ENCODE measurements around the gene KCNG3.
A peak's percentile ranks its signal among the peaks of the same experiment; 100 is the strongest.

KCNG3 gene

GRCh38 chr2:42495611-42496010 lies 1.8 kb upstream of the KCNG3 start:
- Histone ChIP-seq H3K4me1 (ENCODE audit: insufficient read depth, insufficient read length) (no peaks in the 10 kb centered on the region), H3K36me3 (ENCODE audit: insufficient read depth, insufficient read length, low read length) (no peaks in the 10 kb centered on the region), H3K4me3 (ENCODE audit: insufficient read length, low read depth) (no peak overlapping the region), H3K9ac (ENCODE audit: insufficient read length, low read depth) (peak overlapping the region; percentile 46), H3K9me3 (ENCODE audit: insufficient read depth, low read length) (no peaks in the 10 kb centered on the region), H3K27me3 (ENCODE audit: insufficient read depth, insufficient read length) (peaks cover 9% of the 10 kb centered on the region)
- DNase-seq (ENCODE audit: low read depth, low spot score) = no peak
- no peak for TF ChIP-seq SUZ12 (IDR thresholded peaks at IDR 0.05; ENCODE audit: extremely low read depth, insufficient read depth, insufficient read length)
- TF ChIP-seq ZNF274 (IDR thresholded peaks at IDR 0.05; ENCODE audit: low read depth, low read length) = no peak
- TF ChIP-seq YY1 (IDR thresholded peaks at IDR 0.05; ENCODE audit: insufficient read depth, insufficient read length) = no peak

GRCh38 chr2:42495234-42495581 lies 1.4 kb upstream of the KCNG3 start:
- no peaks in the 10 kb centered on the region for H3K36me3 ChIP-seq (ENCODE audit: insufficient read depth, insufficient read length, low read length)
- no peak for TF ChIP-seq ZNF274 (IDR thresholded peaks at IDR 0.05; ENCODE audit: low read depth, low read length)
- H3K9ac ChIP-seq (ENCODE audit: insufficient read length, low read depth) = peak overlapping the region; percentile 18
- no peak for DNase-seq (ENCODE audit: low read depth, low spot score)
- no peaks in the 10 kb centered on the region for H3K4me1 ChIP-seq (ENCODE audit: insufficient read depth, insufficient read length)
- no peak overlapping the region for H3K4me3 ChIP-seq (ENCODE audit: insufficient read length, low read depth)
- peaks cover 9% of the 10 kb centered on the region for H3K27me3 ChIP-seq (ENCODE audit: insufficient read depth, insufficient read length)
- no peaks in the 10 kb centered on the region for H3K9me3 ChIP-seq (ENCODE audit: insufficient read depth, low read length)

GRCh38 chr2:42494355-42495233 lies 812 bp upstream of the KCNG3 start:
- TF ChIP-seq ZNF274 (IDR thresholded peaks at IDR 0.05; ENCODE audit: low read depth, low read length) (no peak), SUZ12 (IDR thresholded peaks at IDR 0.05; ENCODE audit: extremely low read depth, insufficient read depth, insufficient read length) (no peak), YY1 (IDR thresholded peaks at IDR 0.05; ENCODE audit: insufficient read depth, insufficient read length) (no peak)
- peaks cover 9% of the 10 kb centered on the region for H3K27me3 ChIP-seq (ENCODE audit: insufficient read depth, insufficient read length)
- H3K9me3 ChIP-seq (ENCODE audit: insufficient read depth, low read length) = no peaks in the 10 kb centered on the region
- no peaks in the 10 kb centered on the region for H3K36me3 ChIP-seq (ENCODE audit: insufficient read depth, insufficient read length, low read length)
- H3K9ac ChIP-seq (ENCODE audit: insufficient read length, low read depth) = peak overlapping the region; percentile 89
- peak overlapping the region; percentile 77 for H3K4me3 ChIP-seq (ENCODE audit: insufficient read length, low read depth)
- peak; percentile 94 for DNase-seq (ENCODE audit: low read depth, low spot score)
- H3K4me1 ChIP-seq (ENCODE audit: insufficient read depth, insufficient read length) = no peaks in the 10 kb centered on the region

- Histone ChIP-seq H3K9me3 (ENCODE audit: insufficient read depth, low read length) (no peaks in the 10 kb centered on the region), H3K4me3 (ENCODE audit: insufficient read length, low read depth) (peak overlapping the region; percentile 77), H3K9ac (ENCODE audit: insufficient read length, low read depth) (peak overlapping the region; percentile 89), H3K27me3 (ENCODE audit: insufficient read depth, insufficient read length) (peaks cover 9% of the 10 kb centered on the region), H3K36me3 (ENCODE audit: insufficient read depth, insufficient read length, low read length) (no peaks in the 10 kb centered on the region), H3K4me1 (ENCODE audit: insufficient read depth, insufficient read length) (no peaks in the 10 kb centered on the region)
- TF ChIP-seq YY1 (IDR thresholded peaks at IDR 0.05; ENCODE audit: insufficient read depth, insufficient read length) (no peak), SUZ12 (IDR thresholded peaks at IDR 0.05; ENCODE audit: extremely low read depth, insufficient read depth, insufficient read length) (no peak), ZNF274 (IDR thresholded peaks at IDR 0.05; ENCODE audit: low read depth, low read length) (no peak)
- no peak for DNase-seq (ENCODE audit: low read depth, low spot score)
Observed at GRCh38 chr2:42492691-42493467, 903 bp downstream of the KCNG3 start.

- TF ChIP-seq SUZ12 (IDR thresholded peaks at IDR 0.05; ENCODE audit: extremely low read depth, insufficient read depth, insufficient read length) = no peak
- TF ChIP-seq ZNF274 (IDR thresholded peaks at IDR 0.05; ENCODE audit: low read depth, low read length) = no peak
- no peak for TF ChIP-seq YY1 (IDR thresholded peaks at IDR 0.05; ENCODE audit: insufficient read depth, insufficient read length)
- DNase-seq (ENCODE audit: low read depth, low spot score) = no peak
- H3K27me3 ChIP-seq (ENCODE audit: insufficient read depth, insufficient read length) = peaks cover 9% of the 10 kb centered on the region
- no peak overlapping the region for H3K4me3 ChIP-seq (ENCODE audit: insufficient read length, low read depth)
- H3K4me1 ChIP-seq (ENCODE audit: insufficient read depth, insufficient read length) = no peaks in the 10 kb centered on the region
- no peaks in the 10 kb centered on the region for H3K36me3 ChIP-seq (ENCODE audit: insufficient read depth, insufficient read length, low read length)
- no peak overlapping the region for H3K9ac ChIP-seq (ENCODE audit: insufficient read length, low read depth)
- no peaks in the 10 kb centered on the region for H3K9me3 ChIP-seq (ENCODE audit: insufficient read depth, low read length)
Observed at GRCh38 chr2:42488297-42488696, 5.5 kb downstream of the KCNG3 start.

- TF ChIP-seq ZNF274 (IDR thresholded peaks at IDR 0.05; ENCODE audit: low read depth, low read length) = no peak
- no peak for TF ChIP-seq SUZ12 (IDR thresholded peaks at IDR 0.05; ENCODE audit: extremely low read depth, insufficient read depth, insufficient read length)
- no peak for TF ChIP-seq YY1 (IDR thresholded peaks at IDR 0.05; ENCODE audit: insufficient read depth, insufficient read length)
- no peak for DNase-seq (ENCODE audit: low read depth, low spot score)
- Histone ChIP-seq H3K27me3 (ENCODE audit: insufficient read depth, insufficient read length) (no peaks in the 10 kb centered on the region), H3K4me1 (ENCODE audit: insufficient read depth, insufficient read length) (no peaks in the 10 kb centered on the region), H3K36me3 (ENCODE audit: insufficient read depth, insufficient read length, low read length) (no peaks in the 10 kb centered on the region), H3K9me3 (ENCODE audit: insufficient read depth, low read length) (no peaks in the 10 kb centered on the region), H3K9ac (ENCODE audit: insufficient read length, low read depth) (no peak overlapping the region), H3K4me3 (ENCODE audit: insufficient read length, low read depth) (no peak overlapping the region)
Observed at GRCh38 chr2:42486145-42486906, 7.5 kb downstream of the KCNG3 start.

- Histone ChIP-seq H3K4me1 (ENCODE audit: insufficient read depth, insufficient read length) (no peaks in the 10 kb centered on the region), H3K9ac (ENCODE audit: insufficient read length, low read depth) (no peak overlapping the region), H3K4me3 (ENCODE audit: insufficient read length, low read depth) (no peak overlapping the region), H3K27me3 (ENCODE audit: insufficient read depth, insufficient read length) (no peaks in the 10 kb centered on the region), H3K36me3 (ENCODE audit: insufficient read depth, insufficient read length, low read length) (no peaks in the 10 kb centered on the region), H3K9me3 (ENCODE audit: insufficient read depth, low read length) (no peaks in the 10 kb centered on the region)
- no peak for DNase-seq (ENCODE audit: low read depth, low spot score)
- no peak for TF ChIP-seq ZNF274 (IDR thresholded peaks at IDR 0.05; ENCODE audit: low read depth, low read length)
- TF ChIP-seq SUZ12 (IDR thresholded peaks at IDR 0.05; ENCODE audit: extremely low read depth, insufficient read depth, insufficient read length) = no peak
- TF ChIP-seq YY1 (IDR thresholded peaks at IDR 0.05; ENCODE audit: insufficient read depth, insufficient read length) = no peak
Observed at GRCh38 chr2:42480402-42480801, 13.4 kb downstream of the KCNG3 start.
